Islet of Langerhans (tissue), 1 donor: ENCODE measurements around the gene LAMC3.

Experiments
- FAIRE-seq: peaks from one replicate; lab custom pipeline; 2011; peaks lifted over from hg19 to GRCh38; lab: Jason Lieb, UNC

Gene LAMC3

DNA sequence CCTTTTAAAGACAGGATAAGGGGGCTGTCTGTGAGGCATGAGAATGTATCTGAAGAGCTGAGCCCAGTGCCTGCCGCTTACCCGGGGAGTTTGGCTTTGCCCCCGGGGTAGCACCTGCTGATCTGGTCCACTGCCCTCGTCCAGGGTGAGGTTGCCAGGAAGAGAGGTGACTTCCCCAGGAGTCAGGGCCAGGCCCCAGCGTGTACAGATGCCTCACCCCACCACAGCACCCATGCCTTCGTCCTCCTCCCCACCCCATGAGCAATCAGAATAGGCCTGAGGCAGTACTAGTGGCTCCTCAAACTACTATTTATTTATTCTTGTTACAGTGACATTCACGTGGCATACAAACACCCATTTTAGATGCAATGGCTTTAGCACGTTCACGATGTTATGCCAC is 71.6 kb downstream of the LAMC3 start:
- no peak for FAIRE-seq

DNA sequence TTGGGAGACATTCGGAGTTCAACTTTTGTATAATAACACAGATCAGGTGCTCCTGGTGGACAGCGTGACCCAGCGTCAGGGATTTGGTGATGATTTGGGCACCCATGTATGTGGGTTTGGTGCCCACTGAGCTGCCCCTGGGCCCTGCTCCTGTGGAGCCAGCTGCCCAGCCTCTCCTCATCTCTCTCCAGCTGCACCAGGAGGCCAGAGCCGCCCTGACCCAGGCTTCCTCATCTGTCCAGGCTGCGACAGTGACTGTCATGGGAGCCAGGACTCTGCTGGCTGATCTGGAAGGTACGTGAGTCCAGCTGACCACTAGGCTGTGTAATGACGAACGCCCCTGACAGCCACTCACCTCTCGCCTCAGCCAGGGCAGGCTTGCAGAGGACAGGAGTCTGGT is 72.9 kb downstream of the LAMC3 start:
- no peak for FAIRE-seq

DNA sequence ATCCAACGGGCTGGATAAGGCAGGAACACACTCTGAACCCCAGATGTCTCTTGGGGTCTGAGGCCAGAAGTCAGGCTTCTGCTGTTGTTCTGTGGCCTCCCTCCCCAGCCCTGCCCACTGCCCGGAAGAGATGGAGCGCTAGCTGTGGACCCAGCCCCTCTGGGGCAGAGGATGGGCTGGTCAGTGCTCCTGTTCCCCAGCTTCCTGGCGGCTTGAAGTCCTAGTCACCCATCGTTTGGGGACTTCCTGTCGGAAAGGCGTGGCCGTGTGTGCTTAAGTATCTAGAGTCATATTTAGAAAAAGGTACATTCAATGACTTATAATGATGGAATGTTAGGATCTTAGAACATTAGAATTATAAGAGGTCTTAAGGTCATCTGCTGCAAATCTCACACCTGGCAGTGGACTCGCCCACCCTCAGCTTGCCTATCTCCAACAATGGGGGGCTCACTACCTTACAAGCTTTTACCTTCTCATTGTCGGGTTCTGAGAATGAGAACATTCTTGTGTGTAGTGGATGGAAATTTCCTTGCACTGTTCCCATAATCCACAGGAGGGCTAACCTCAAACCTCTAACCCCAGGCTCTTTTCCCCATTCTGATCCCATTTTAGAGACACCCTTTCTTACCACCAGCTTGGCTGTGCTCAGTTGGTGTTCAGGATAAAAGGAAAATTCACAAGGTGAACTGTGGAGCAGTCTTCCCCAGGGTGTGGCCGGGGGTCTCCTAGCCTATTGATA is 74.0 kb downstream of the LAMC3 start:
- no peak for FAIRE-seq

DNA sequence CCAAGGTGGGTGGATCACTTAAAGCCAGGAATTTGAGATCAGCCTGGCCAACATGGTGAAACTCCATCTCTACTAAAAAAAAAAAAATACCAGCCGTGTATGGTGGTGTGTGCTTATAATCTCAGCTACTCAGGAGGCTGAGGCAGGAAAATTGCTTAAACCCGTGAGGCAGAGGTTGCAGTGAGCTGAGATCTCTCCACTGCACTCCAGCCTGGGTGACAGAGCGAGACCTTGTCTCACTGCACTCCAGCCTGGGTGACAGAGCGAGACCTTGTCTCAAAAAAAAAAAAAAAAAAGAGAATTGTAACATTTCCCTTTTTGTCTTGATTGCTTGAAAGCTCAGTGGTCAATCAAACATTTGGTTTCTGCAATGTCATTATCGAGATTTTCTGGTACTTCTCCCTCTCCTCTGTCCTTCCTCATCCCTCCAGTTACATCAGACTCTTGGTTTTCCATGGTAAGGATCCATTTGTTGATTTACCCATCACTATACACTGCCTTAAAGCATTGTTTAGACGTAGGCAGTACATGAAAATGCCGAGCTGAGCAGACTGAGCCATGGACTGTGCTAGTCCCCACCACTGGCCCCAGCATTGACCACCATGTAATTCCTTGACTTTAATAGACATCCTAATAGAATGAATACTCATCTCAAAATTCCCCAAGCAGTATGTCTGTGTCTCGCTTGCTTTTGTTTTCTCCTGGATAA is 75.8 kb downstream of the LAMC3 start:
- no peak for FAIRE-seq

DNA sequence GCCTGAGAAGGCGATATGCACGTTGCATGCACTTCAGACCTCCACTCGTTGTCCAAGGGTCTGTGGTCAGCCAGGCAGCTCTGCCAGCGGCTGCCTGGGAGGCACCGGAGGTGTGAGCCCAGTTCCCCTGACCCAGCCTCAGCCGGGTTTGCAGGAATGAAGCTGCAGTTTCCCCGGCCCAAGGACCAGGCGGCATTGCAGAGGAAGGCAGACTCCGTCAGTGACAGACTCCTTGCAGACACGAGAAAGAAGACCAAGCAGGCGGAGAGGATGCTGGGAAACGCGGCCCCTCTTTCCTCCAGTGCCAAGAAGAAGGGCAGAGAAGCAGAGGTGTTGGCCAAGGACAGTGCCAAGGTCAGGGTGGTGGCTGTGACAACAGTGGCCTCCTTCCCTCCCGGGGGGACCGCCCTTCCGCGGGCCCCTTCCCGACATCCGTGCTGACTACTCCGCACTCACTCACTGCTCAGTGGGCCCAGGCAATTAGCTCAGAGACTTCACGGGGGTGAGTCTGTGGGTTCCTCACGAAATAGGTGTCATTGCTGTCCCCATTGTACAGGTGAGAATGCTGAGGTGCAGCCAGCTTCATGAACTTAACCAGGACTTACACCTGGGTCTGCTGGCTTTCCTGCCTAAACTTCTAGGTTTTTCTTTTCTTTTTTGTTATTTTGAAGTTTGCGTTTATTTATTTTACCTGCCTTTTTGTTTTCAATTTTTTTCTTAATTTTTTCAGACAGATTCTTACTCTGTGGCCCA is 76.6 kb downstream of the LAMC3 start:
- FAIRE-seq: no peak

DNA sequence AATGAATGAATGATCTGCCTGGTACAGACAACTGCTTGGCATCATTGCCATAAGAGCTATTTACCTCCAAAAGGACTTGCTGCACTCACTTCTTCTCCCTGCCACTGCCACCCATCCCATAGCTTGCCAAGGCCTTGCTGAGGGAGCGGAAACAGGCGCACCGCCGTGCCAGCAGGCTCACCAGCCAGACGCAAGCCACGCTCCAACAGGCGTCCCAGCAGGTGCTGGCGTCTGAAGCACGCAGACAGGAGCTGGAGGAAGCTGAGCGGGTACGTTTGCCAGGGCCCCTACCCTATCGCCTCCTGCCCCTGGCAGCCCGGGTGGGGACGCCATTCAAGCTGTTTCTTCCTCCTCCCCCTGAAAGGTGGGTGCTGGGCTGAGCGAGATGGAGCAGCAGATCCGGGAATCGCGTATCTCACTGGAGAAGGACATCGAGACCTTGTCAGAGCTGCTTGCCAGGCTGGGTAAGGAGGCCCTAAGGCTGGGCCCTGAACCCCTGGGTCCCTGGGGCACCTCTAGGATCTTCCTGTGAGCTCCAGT is 78.5 kb downstream of the LAMC3 start:
- no peak for FAIRE-seq

DNA sequence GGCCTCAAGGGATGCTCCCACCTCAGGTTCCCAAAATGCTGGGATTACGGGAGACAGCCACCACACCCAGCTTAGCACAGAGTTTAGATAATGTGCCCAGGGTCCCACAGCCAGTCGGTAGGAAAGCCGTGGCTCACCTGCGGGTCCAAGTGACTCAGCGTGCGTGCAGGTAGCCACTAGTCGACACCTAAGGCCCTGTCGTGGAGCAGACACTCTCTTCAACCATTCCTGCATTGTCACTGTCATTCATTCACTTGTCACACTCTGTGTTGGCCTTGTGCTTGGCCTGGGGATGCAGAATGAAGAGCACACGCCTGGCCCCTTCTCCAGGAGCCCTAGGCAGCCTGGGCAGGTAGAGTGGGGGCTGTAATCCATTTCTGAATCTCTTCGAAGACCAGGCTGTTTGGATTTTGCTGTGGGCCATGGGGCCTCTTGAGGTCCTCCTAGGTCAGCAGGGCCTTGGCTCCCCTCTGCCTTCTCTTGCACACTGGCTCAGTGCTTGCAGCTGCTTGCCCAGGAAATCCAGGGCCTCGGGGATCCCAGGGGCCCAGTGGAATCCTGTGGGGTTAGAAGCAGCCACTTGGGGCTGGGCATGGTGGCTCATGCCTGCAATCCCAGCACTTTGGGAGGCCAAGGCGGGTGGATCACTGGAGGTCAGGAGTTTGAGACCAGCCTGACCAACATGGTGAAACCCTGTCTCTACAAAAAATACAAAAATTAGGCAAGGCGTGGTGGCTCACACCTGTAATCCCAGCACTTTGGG is 81.2 kb downstream of the LAMC3 start:
- no peak for FAIRE-seq

DNA sequence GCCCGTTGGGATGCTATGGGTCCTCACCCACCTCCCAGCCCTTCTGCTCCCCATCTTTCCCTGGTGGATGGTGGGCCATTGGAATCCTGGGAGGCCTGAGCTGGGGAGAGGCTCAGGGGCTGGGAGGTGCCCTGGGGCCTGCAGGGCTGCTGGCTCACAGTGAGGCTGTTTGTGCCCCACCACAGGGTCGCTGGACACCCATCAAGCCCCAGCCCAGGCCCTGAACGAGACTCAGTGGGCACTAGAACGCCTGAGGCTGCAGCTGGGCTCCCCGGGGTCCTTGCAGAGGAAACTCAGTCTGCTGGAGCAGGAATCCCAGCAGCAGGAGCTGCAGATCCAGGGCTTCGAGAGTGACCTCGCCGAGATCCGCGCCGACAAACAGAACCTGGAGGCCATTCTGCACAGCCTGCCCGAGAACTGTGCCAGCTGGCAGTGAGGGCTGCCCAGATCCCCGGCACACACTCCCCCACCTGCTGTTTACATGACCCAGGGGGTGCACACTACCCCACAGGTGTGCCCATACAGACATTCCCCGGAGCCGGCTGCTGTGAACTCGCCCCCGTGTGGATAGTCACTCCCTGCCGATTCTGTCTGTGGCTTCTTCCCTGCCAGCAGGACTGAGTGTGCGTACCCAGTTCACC is 82.5 kb downstream of the LAMC3 start:
- FAIRE-seq: no peak

DNA sequence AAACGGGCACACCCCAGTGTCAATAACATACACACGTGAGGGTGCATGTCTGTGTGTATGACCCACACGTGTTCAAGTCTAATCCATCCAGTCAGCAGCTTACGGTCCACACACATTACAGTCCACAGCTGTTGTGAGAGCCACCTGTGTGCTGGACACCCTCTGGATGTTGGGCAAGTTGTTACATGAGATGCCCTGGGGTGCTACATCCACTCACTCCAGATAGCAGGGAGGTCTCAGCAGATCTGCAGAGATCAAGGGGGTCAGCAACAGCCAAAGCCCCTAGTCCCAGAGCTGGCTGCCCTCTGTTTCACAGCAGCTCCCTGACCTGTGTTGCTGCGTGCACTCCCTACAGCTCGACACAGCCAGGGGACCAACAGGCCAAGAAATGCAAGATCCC is 83.1 kb downstream of the LAMC3 start:
- FAIRE-seq: no peak

DNA sequence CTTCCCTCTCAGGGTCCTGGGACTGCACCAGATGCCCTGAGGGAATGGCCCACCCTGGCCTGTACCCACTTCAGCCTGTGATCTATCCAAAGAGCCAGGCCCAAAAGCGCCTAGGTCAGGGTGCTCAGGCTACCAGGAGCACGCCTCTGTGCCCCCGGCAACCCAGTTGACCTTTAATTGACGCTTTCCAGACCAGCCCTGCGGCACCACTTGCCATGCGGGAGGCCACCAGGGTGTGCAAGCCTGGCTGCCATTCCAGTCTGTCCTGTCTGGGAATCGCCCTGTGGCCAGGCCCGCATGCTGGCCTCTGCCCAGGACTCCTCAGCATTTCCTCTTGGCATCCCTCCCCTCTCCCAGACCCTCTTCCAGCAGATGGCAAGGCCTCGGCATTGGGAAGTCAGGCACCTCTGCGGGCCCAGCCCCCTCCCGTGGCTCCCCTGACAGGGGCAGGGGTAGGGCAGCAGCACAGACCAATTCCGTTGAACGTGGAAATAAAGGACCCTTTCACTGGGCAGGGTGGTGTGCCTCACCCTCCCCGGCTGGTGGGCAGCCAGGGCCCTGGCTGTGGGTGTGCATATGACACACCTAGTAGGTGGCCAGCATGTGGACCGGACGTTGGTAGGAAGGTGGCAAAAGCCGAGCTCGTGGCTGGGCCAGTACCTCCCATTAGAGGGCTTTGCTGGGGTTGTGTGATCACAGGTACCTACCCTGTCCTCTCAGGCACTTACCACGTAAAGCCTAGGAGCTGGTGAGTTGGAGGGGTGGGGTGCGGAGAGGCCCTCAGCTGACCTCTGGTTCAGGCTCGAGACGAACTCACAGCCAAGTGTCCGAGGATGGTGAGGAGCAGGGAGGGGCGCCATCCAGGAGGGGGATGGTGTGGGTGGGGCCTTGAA is 83.8 kb downstream of the LAMC3 start:
- no peak for FAIRE-seq

DNA sequence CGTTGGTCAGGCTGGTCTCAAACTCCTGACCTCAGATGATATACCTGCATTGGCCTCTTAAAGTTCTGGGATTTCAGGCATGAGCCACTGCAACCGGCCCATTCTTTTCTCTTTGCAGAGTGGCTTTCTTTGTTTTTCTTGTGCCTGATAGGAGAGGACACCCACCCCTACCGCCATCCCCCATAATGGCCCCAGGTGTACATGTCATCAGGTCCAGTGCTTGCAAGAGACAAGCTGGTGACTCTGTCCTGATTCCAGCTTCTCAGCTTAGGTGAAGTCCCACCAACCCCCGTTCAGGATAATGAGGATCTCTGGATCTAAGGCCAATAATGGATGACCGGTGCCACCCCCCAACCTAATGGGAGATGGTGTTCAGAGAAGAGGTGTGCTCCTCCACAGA is 85.0 kb downstream of the LAMC3 start:
- FAIRE-seq: no peak

DNA sequence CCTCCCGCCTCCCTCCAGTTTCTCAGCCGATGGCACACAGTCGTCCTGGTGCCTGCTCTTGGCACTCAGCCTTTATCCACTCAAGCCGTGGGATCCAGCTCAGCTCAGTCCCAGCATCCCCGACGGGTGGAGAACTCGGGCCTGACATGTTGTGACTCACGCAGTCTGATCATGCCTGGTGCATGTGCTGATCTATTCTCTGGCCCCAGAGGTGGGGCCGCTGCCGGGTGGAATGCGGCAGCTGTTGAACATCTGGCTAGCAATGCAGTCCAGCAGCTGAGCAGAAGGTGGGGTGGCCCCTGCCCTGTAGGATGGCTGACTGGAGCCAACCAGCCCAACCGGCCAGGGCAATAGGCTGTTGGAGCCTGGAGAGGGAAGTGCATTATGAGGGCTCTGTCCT is 85.6 kb downstream of the LAMC3 start:
- FAIRE-seq: no peak

DNA sequence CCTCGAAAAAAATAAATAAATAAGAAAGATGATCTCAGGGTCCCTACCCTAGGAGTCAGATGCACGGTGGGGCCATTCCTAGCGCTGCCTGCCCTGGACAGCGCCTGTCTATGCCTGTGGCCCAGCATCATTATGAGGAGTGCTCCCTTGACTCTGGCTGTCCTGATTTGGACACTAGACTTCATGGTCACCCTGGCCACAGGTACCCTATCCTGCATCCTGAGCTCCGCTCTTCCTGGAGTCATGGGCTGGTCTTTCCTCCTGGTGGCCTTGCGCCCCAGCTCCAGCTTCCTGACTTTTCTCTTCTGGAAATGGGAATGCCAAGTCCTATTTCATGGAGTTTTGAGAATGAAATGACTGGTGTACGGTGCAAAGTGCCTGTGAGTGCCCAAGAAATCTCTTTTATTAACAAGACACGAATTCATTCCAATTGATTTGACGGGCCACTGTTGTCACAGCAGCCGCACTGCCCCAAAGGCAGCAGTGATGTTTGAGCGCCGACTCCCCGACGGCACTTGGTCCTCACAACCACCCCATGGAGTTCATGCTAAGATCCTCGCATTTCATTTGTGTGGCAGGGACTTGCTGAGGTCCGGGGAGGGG is 86.8 kb downstream of the LAMC3 start:
- no peak for FAIRE-seq

DNA sequence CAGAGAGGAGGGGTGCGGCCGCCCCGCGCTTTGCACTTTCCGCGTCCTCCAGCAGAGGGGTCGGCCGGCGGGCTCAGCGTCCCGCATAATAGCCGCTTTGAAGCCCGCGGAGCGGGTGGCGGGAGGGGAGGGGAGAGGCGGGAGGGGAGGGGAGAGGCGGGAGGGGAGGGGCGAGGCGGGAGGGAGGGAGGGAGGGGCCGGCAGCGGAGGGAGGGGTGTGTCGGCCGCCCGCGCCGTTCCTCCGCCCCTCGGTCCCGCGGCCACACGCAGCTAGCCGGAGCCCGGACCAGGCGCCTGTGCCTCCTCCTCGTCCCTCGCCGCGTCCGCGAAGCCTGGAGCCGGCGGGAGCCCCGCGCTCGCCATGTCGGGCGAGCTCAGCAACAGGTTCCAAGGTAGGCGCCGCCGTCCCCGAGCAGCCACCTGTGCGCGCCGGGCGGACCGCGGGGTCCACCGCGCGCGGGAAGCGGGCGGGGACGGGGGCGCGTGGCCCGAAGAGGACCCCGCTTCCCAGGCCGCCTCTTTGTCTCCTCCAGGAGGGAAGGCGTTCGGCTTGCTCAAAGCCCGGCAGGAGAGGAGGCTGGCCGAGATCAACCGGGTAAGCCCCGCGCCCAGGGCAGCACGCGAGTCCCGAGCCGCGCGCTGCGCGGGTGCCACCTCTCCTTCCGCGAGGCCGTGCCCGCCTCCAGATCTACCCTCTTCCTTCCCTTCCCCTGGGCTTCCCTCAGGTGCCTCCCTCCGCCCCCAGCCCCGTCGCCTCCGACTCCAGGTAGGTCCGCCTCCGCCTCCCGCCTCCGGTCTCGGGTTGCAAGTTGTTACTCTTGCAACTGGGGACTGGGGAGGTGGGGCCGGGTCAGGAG is 87.5 kb downstream of the LAMC3 start, which contains the start of gene AIF1L:
AIF1L (plus strand) TSS at position 263 of the 857 bp plus-strand sequence; CDS start at position 362, 99 bp downstream.
- no peak for FAIRE-seq

DNA sequence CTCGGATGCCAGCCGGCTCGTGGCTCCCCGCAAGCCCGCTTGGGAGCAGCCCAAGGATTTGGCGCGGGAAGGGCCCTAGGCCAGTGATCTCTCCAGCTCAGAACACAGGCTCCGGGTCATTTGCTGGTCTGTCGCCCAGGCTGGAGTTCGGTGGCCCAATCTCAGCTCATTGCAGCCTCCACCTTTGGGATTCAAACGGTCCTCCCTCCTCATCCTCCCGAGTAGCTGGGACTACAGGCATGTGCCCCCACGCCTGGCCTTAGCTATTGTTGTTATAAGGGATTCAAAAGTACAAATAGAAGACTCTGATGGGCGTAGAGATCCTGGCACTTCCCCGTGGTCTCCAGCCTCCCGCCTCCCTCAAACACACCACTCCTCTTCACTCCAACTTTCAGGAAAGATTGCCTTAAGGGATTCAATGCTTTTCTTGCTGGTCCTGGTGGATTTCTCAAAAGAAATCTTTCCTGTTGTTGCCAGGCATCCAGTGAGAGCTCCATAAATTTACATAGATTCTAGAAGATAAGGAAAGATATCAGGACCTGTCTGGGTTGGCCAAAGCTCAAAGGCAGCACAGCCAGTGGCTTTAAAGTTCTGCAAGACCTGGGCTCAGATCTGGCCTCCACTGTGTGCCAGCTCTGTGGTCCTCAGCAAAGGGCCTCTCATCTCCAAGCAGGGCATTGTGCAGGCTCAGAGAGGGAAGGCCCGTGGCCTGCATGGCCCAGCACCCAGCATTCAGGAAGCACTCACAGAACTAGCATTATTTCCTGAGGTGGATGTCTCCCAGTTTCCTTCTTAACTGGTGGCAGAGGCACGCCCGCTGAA is 88.4 kb downstream of the LAMC3 start:
- no peak for FAIRE-seq

DNA sequence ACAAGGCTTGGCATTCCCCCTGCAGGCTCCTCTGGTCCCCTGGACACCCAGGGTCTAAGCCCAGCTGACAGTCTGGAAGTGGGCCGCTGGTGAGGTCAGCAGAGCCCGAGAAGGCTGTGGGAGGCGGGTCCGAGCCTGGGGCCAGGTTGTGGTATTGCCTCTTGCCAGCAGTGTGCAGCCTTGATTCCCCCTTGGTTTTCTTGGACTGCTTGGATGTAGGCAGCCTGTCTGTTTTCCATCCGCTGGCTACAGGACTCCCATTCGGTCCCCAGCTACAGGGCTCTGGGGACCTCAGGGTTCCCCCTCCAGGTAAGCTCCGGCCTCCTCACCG is 88.9 kb downstream of the LAMC3 start:
- no peak for FAIRE-seq

DNA sequence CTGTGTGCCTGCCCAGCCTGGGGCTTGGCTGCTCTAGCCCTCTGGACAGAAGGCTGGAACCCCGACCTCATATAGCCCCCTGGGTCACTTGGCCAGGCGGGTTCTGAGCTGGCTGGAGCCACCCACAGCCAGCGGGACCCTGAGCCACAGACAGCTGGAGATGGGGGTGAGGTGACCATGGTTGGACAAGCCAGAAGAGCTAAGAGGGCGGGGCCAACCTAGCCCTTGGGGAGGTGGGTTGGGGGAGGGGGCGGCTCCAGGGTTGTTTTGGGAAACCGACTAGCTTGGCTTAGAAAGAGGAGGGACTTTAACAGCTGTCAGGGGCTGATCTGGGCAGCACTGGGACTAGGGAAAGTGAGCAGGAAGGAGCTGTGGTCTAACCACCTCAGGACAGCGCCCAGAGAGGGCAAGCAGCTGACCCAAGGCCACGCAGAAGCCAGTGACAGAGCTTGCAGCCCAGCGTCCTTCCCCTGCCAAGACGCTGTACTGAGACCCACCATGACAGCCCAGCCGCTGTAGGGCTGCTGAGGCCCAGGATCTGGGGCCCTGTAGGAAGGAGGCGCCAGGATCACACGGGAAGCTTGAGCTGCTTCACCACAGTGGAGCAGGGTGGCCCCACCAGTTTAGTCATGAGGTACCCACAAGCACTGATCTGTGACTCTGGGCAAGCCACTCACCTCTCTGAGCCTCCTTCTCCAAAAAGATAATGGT is 89.6 kb downstream of the LAMC3 start:
- no peak for FAIRE-seq

DNA sequence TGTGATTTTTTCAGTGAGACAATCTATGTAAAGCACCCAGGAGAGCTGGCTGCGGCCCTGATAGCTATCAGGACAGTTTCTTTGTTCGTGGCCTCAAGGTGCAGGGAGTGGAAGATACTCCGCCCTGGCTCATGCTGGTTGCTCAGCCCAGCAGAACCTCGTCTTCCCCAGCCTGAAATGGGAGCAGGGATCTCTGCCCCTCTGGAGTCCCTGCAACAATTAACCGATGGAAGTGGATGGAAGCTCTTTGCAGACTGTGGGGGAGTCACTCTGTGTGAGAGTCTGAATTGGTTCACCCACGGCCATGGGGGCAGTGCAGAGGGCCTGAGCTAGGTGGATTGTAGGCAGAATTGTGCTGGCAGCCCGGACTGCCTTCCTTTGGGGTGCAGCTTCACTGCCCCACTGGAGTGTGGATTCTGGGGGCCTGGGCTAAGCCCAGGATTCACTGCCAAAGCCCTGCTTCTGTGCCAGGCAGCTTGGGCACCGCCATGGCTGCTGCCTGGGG is 90.2 kb downstream of the LAMC3 start:
- no peak for FAIRE-seq
